Common myeloid progenitor, CD34-positive (primary cell): ENCODE measurements around the gene SLC7A6OS.

ENCODE experiments used
- CTCF ChIA-PET: fragments of 350-600 bp; sonication (Branson Sonifier 250); formaldehyde crosslinking; loops from one replicate; lab custom pipeline; 2021; ENCODE audit warnings: antibody characterized with exemption; lab: Charles Lee
- POLR2A ChIA-PET: fragments of 350-600 bp; sonication (Branson Sonifier 250); formaldehyde crosslinking; loops from one replicate; lab custom pipeline; 2021; ENCODE audit warnings: antibody characterized with exemption; lab: Charles Lee
- DNase-seq, 3 donors: peaks; one replicate each; pipeline versions ENCODE4 v3.0.0 to v3.0.0-alpha.2; 2013
- H3K27ac ChIP-seq, 2 experiments: 1 replicate in 1 of 2; 2 replicates in 1 of 2; pipeline ENCODE4 v1.7.0; 2013; ENCODE audit warnings: inconsistent platforms in 2 of 2, low read length in 2 of 2, mild to moderate bottlenecking in 2 of 2, low read depth in 1 of 2, moderate library complexity in 1 of 2; ENCODE audit not compliant: severe bottlenecking in 2 of 2, insufficient read depth in 1 of 2, poor library complexity in 1 of 2
- H3K27me3 ChIP-seq, 5 experiments: replicated peaks in 2 of 5; 1 replicate in 3 of 5; 2 replicates in 2 of 5; pipeline versions ENCODE4 v1.6.1 to v1.7.0; 2013; ENCODE audit warnings: low read length in 4 of 5, mild to moderate bottlenecking in 2 of 5, moderate library complexity in 2 of 5, inconsistent platforms in 1 of 5; ENCODE audit not compliant: insufficient read depth in 5 of 5, control insufficient read depth in 4 of 5
- H3K36me3 ChIP-seq, 4 experiments: 1 replicate in 2 of 4; 2 replicates in 2 of 4; pipeline versions ENCODE4 v1.6.1 to v1.7.0; 2013; ENCODE audit warnings: low read length in 3 of 4, control low read depth in 1 of 4, mild to moderate bottlenecking in 1 of 4; ENCODE audit not compliant: control insufficient read depth in 4 of 4, insufficient read depth in 4 of 4
- H3K4me1 ChIP-seq, 4 experiments: 1 replicate in 3 of 4; 2 replicates in 1 of 4; pipeline versions ENCODE4 v1.6.1 to v1.7.1; 2013; ENCODE audit warnings: low read length in 3 of 4, mild to moderate bottlenecking in 3 of 4, control low read depth in 1 of 4, inconsistent platforms in 1 of 4, moderate library complexity in 1 of 4; ENCODE audit not compliant: control insufficient read depth in 4 of 4, insufficient read depth in 4 of 4; ENCODE audit errors: control extremely low read depth in 1 of 4
- H3K4me3 ChIP-seq, 7 experiments: 1 replicate in 4 of 7; 2 replicates in 3 of 7; pipeline versions ENCODE4 v1.5.1 to v1.7.0; 2013; ENCODE audit warnings: mild to moderate bottlenecking in 7 of 7, low read length in 6 of 7, moderate library complexity in 6 of 7, inconsistent platforms in 2 of 7, low read depth in 2 of 7, control low read depth in 1 of 7; ENCODE audit not compliant: insufficient read depth in 4 of 7, control insufficient read depth in 1 of 7; ENCODE audit errors: extremely low read depth in 1 of 7
- H3K9me3 ChIP-seq, 5 experiments: 1 replicate in 4 of 5; 2 replicates in 1 of 5; pipeline versions ENCODE4 v1.6.1 to v1.7.1; 2013; ENCODE audit warnings: low read length in 4 of 5, mild to moderate bottlenecking in 2 of 5, inconsistent platforms in 1 of 5, low read depth in 1 of 5, moderate library complexity in 1 of 5; ENCODE audit not compliant: control insufficient read depth in 4 of 5, insufficient read depth in 2 of 5; ENCODE audit errors: control extremely low read depth in 1 of 5
- WGBS: methylation state at CpG from one replicate; pipeline ENCODE4 v1.1.5; 2013; ENCODE audit not compliant: insufficient coverage; 5-methylcytosine and 5-hydroxymethylcytosine counted together

SLC7A6OS gene

GRCh38 chr16:68251832-68252231, 58.9 kb downstream of the SLC7A6OS start:
- CTCF ChIA-PET: interaction anchor here (0.9 to 3.8 kb wide), 5 partner anchors 9 to 178 kb away, joined by 3 to 18 read pairs (median 4); no protein-coding TSS in a partner anchor
- no peaks in the 10 kb centered on the region for H3K9me3 ChIP-seq
- H3K4me1 ChIP-seq: peaks cover 0 to 17% (median 17%) of the 10 kb centered on the region in 4 experiments
- H3K4me3 ChIP-seq: no peak overlapping the region
- POLR2A ChIA-PET: no interaction called here
- 94% methylated on average over 2 of the region's 5 CpGs for WGBS
- H3K27me3 ChIP-seq: no peaks in the 10 kb centered on the region
- no peak for DNase-seq
- H3K36me3 ChIP-seq: peaks cover 3 to 57% (median 25%) of the 10 kb centered on the region in 4 experiments
- H3K27ac ChIP-seq: no peak overlapping the region

GRCh38 chr16:68250951-68251350, 59.8 kb downstream of the SLC7A6OS start:
- POLR2A ChIA-PET: no interaction called here

GRCh38 chr16:68249371-68249770, 61.4 kb downstream of the SLC7A6OS start:
- peaks cover 0 to 41% (median 14%) of the 10 kb centered on the region in 4 experiments for H3K36me3 ChIP-seq
- ChIA-PET POLR2A (no interaction called here), CTCF (interaction anchor here (0.9 to 2.7 kb wide), 6 partner anchors 9 to 79 kb away, joined by 3 to 11 read pairs (median 4); partner anchors contain the start of genes PRMT7, SLC7A6 and SLC7A6OS)
- peaks cover 4 to 35% (median 30%) of the 10 kb centered on the region in 4 experiments for H3K4me1 ChIP-seq
- no peak overlapping the region for H3K27ac ChIP-seq
- no peaks in the 10 kb centered on the region for H3K9me3 ChIP-seq
- 100% methylated on average over 4 of the region's 4 CpGs for WGBS
- no peak for DNase-seq
- H3K4me3 ChIP-seq: no peak overlapping the region
- no peaks in the 10 kb centered on the region for H3K27me3 ChIP-seq

More at GRCh38 chr16:68250951-68251350, 59.8 kb downstream of the SLC7A6OS start:
- no peaks in the 10 kb centered on the region for H3K27me3 ChIP-seq
- H3K9me3 ChIP-seq: no peaks in the 10 kb centered on the region
- CTCF ChIA-PET: interaction anchor here (0.9 to 3.8 kb wide), 3 partner anchors 10 to 177 kb away, joined by 3 to 18 read pairs (median 3); no protein-coding TSS in a partner anchor
- H3K27ac ChIP-seq: no peak overlapping the region
- no peak for DNase-seq
- H3K4me1 ChIP-seq: peaks cover 0 to 22% (median 21%) of the 10 kb centered on the region in 4 experiments
- H3K4me3 ChIP-seq: no peak overlapping the region
- 100% methylated on average over 6 of the region's 6 CpGs for WGBS
- peaks cover 3 to 55% (median 23%) of the 10 kb centered on the region in 4 experiments for H3K36me3 ChIP-seq
